ENCODE data around the gene PEX14. TPM values are rescaled to one million over a fixed set of nuclear protein-coding genes. Genes with fewer than 3 reads are reported as not detected.

The PEX14 gene
- total RNA-seq, 1 experiment from 2014 or later: 29.3 TPM

- H2AFZ ChIP-seq (ENCODE audit: low read depth, low read length, poor library complexity, severe bottlenecking): no peak overlapping the region
- H3K4me3 ChIP-seq (replicated peaks in 1 of 2; ENCODE audit: low read depth in 1 of 2, low read length in 2 of 2): no peak overlapping the region
- no peak overlapping the region for H3K9ac ChIP-seq (ENCODE audit: low read length)
- no peak overlapping the region for H3K4me2 ChIP-seq (ENCODE audit: low read length)
- H3K27ac ChIP-seq (ENCODE audit: low read depth, low read length): no peak overlapping the region
- H3K79me2 ChIP-seq (ENCODE audit: insufficient read depth, low read length): no peaks in the 10 kb centered on the region
- CTCF ChIA-PET: no interaction called here
- H4K20me1 ChIP-seq (ENCODE audit: insufficient read depth): no peaks in the 10 kb centered on the region
- POLR2A ChIA-PET: no interaction called here
- ATAC-seq (no peak), DNase-seq (ENCODE audit: low read depth, low spot score) (no peak)
- TF ChIP-seq CBX3 (IDR thresholded peaks at IDR 0.05; ENCODE audit: low read depth): no peak
- no peak for TF ChIP-seq JUND (IDR thresholded peaks at IDR 0.05)
- TF ChIP-seq, protein P1, sequence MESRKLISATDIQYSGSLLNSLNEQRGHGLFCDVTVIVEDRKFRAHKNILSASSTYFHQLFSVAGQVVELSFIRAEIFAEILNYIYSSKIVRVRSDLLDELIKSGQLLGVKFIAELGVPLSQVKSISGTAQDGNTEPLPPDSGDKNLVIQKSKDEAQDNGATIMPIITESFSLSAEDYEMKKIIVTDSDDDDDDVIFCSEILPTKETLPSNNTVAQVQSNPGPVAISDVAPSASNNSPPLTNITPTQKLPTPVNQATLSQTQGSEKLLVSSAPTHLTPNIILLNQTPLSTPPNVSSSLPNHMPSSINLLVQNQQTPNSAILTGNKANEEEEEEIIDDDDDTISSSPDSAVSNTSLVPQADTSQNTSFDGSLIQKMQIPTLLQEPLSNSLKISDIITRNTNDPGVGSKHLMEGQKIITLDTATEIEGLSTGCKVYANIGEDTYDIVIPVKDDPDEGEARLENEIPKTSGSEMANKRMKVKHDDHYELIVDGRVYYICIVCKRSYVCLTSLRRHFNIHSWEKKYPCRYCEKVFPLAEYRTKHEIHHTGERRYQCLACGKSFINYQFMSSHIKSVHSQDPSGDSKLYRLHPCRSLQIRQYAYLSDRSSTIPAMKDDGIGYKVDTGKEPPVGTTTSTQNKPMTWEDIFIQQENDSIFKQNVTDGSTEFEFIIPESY (IDR thresholded peaks at IDR 0.05; ENCODE audit: extremely low read depth, insufficient replicate concordance, low read length): no peak
- no peak for TF ChIP-seq FOSL1 (IDR thresholded peaks at IDR 0.05; ENCODE audit: low read depth)
- no peak for TF ChIP-seq ZFX (IDR thresholded peaks at IDR 0.05)
- no peak for TF ChIP-seq EZH2phosphoT487 (IDR thresholded peaks at IDR 0.05; ENCODE audit: borderline replicate concordance)
- TF ChIP-seq POLR2A (IDR thresholded peaks at IDR 0.05; ENCODE audit: borderline replicate concordance, extremely low read depth, insufficient read depth, insufficient read length): no peak
- no peak for TF ChIP-seq YY1 (IDR thresholded peaks at IDR 0.05; ENCODE audit: extremely low read depth, insufficient replicate concordance, low read depth, low read length)
- TF ChIP-seq, protein P2, sequence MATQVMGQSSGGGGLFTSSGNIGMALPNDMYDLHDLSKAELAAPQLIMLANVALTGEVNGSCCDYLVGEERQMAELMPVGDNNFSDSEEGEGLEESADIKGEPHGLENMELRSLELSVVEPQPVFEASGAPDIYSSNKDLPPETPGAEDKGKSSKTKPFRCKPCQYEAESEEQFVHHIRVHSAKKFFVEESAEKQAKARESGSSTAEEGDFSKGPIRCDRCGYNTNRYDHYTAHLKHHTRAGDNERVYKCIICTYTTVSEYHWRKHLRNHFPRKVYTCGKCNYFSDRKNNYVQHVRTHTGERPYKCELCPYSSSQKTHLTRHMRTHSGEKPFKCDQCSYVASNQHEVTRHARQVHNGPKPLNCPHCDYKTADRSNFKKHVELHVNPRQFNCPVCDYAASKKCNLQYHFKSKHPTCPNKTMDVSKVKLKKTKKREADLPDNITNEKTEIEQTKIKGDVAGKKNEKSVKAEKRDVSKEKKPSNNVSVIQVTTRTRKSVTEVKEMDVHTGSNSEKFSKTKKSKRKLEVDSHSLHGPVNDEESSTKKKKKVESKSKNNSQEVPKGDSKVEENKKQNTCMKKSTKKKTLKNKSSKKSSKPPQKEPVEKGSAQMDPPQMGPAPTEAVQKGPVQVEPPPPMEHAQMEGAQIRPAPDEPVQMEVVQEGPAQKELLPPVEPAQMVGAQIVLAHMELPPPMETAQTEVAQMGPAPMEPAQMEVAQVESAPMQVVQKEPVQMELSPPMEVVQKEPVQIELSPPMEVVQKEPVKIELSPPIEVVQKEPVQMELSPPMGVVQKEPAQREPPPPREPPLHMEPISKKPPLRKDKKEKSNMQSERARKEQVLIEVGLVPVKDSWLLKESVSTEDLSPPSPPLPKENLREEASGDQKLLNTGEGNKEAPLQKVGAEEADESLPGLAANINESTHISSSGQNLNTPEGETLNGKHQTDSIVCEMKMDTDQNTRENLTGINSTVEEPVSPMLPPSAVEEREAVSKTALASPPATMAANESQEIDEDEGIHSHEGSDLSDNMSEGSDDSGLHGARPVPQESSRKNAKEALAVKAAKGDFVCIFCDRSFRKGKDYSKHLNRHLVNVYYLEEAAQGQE (IDR thresholded peaks at IDR 0.05; ENCODE audit: low read depth): no peak
- TF ChIP-seq POLR2AphosphoS5 (IDR thresholded peaks at IDR 0.05; ENCODE audit: low read depth, low read length): no peak
- no peak for TF ChIP-seq EGR1 (IDR thresholded peaks at IDR 0.05; ENCODE audit: low read depth)
- TF ChIP-seq SIN3A (IDR thresholded peaks at IDR 0.05; ENCODE audit: low read depth): no peak
- no peak for TF ChIP-seq ELF1 (IDR thresholded peaks at IDR 0.05; ENCODE audit: borderline replicate concordance, low read depth)
- TF ChIP-seq CEBPB (IDR thresholded peaks at IDR 0.05; ENCODE audit: low read depth): no peak
- TF ChIP-seq SRF (IDR thresholded peaks at IDR 0.05; ENCODE audit: low read depth): no peak
- no peak for TF ChIP-seq CTCF (IDR thresholded peaks at IDR 0.05 in 2 of 3, conservative IDR thresholded peaks at IDR 0.05 in 1 of 3; ENCODE audit: borderline replicate concordance in 1 of 3, insufficient read depth in 1 of 3, low read depth in 2 of 3, low read length in 2 of 3)
- TF ChIP-seq RAD21 (IDR thresholded peaks at IDR 0.05; ENCODE audit: low read depth): no peak
- no peak for TF ChIP-seq EZH2 (IDR thresholded peaks at IDR 0.05)
- no peaks in the 10 kb centered on the region for H3K9me2 ChIP-seq (ENCODE audit: insufficient read depth)
- intact Hi-C loops (cut with micrococcal nuclease): no loop called here
- no peaks in the 10 kb centered on the region for H3K36me3 ChIP-seq (ENCODE audit: control insufficient read depth in 1 of 2, insufficient read depth in 2 of 2, low read length in 2 of 2)
- H3K4me1 ChIP-seq (ENCODE audit: control insufficient read depth in 1 of 2, insufficient read depth in 2 of 2, low read length in 2 of 2): no peaks in the 10 kb centered on the region
- no TSS peak for BruUV-seq (replicated peaks)
- H3K9me3 ChIP-seq (ENCODE audit: control insufficient read depth in 1 of 2, insufficient read depth in 1 of 2, low read depth in 1 of 2, low read length in 2 of 2): no peaks in the 10 kb centered on the region
- H3K27me3 ChIP-seq (ENCODE audit: insufficient read depth, low read length): no peaks in the 10 kb centered on the region
- RAD21 ChIA-PET (ENCODE audit: low non-redundant PET in 1 of 2, low total read pairs in 2 of 2, uncharacterized antibody in 2 of 2, unreplicated experiment in 2 of 2): no interaction called here
These were observed 188.3 kb downstream of the PEX14 start for GRCh38 chr1:10662824-10663677.
